Measurements from ENCODE around the gene WNT3. TPM values are rescaled to one million over a fixed set of nuclear protein-coding genes. Genes with fewer than 3 reads are reported as not detected.
A peak's percentile ranks its signal among the peaks of the same experiment; 100 is the strongest.

The WNT3 gene
- total RNA-seq, 4 donors from 2014 or later: 0.46 to 0.90 TPM; not detected in 2

DNA sequence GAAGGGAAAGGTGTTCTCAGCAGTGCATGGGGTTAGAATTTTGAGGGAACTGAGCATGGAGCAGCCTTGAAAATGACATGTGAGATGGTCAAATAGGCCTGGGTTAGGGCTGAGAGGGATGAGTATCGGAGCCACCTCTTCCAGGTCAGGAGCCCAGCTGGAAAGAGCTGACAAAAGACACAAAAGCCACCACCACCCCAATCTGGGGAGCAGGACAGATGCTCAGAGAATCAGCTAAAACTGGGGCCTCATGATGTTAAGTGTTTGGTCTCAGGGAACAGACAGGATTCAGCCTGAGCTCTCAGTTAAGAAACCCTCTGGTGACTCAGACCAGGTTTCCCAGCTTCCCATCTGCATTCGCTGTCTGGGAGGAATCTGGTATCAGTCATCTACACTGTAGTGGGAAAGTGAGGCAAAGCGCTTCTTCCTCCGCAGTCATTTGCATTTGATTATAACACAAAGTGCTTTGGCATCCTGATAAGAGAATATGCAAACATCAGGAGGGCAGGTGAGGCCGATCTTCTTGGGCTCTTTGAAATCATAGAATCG lies 35.5 kb upstream of the WNT3 start:
- H3K4me3 ChIP-seq: no peak overlapping the region
- no peak for TF ChIP-seq POLR2A (IDR thresholded peaks at IDR 0.05)
- TF ChIP-seq, protein P1, sequence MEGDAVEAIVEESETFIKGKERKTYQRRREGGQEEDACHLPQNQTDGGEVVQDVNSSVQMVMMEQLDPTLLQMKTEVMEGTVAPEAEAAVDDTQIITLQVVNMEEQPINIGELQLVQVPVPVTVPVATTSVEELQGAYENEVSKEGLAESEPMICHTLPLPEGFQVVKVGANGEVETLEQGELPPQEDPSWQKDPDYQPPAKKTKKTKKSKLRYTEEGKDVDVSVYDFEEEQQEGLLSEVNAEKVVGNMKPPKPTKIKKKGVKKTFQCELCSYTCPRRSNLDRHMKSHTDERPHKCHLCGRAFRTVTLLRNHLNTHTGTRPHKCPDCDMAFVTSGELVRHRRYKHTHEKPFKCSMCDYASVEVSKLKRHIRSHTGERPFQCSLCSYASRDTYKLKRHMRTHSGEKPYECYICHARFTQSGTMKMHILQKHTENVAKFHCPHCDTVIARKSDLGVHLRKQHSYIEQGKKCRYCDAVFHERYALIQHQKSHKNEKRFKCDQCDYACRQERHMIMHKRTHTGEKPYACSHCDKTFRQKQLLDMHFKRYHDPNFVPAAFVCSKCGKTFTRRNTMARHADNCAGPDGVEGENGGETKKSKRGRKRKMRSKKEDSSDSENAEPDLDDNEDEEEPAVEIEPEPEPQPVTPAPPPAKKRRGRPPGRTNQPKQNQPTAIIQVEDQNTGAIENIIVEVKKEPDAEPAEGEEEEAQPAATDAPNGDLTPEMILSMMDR (IDR thresholded peaks at IDR 0.05): no peak
- H3K27ac ChIP-seq: no peak overlapping the region
- intact Hi-C loops (cut with DNase I; ENCODE audit: low total_unique reads): no loop called here
- H3K9me3 ChIP-seq: no peaks in the 10 kb centered on the region
- no peak for DNase-seq
- no peaks in the 10 kb centered on the region for H3K36me3 ChIP-seq
- H3K27me3 ChIP-seq: peaks cover 3 to 4% of the 10 kb centered on the region in 2 donors
- peaks cover 0 to 13% of the 10 kb centered on the region in 2 donors for H3K4me1 ChIP-seq

DNA sequence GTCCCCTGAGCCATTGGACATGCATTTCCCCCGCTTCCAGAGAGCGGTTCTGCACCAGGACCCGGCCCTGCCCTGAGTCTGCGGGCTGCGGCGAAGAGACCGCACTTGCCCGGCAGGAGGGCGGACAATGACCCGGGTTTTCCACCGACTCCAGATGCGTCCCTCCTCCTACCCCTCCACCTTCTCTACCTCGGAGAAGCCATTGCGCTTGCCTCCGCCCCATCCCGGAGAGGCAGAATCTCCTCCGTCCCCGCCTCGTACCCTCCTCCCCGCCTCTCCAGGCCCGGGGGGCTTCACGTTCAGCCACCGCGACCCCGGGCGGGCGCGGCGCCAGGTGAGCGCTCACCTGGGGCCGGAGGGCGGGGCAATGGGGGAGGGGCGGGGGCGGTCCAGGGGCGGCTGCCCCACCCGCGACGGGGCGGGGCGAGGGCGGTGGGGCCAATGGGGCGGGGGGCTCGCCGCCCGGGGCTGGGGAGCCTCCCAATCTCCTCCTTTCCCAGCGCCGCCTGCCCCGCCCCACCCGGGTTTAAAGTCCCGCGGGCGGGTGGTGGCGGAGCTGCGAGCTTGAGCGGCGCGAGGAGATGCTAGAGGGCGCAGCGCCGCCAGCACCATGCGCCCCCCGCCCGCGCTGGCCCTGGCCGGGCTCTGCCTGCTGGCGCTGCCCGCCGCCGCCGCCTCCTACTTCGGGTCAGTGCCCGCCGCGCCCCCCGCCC lies 32.7 kb upstream of the WNT3 start, which contains the start of gene WNT9B:
WNT9B (plus strand) TSS at position 555 of the 713 bp plus-strand sequence; CDS start at position 611, 56 bp downstream.
- Histone ChIP-seq H3K9me3 (no peaks in the 10 kb centered on the region), H3K27ac (no peak within 1 kb of the TSS), H3K4me3 (peak within 1 kb of the TSS in 1 of 2 donors; percentile 6), H3K27me3 (peaks cover 3 to 4% of the 10 kb centered on the region in 2 donors), H3K36me3 (no peaks in the 10 kb centered on the region), H3K4me1 (peaks cover 0 to 13% of the 10 kb centered on the region in 2 donors)
- intact Hi-C loops (cut with DNase I; ENCODE audit: low total_unique reads): no loop called here
- no peak for TF ChIP-seq POLR2A (IDR thresholded peaks at IDR 0.05)
- TF ChIP-seq, protein P1 (IDR thresholded peaks at IDR 0.05): no peak
- no peak for DNase-seq

DNA sequence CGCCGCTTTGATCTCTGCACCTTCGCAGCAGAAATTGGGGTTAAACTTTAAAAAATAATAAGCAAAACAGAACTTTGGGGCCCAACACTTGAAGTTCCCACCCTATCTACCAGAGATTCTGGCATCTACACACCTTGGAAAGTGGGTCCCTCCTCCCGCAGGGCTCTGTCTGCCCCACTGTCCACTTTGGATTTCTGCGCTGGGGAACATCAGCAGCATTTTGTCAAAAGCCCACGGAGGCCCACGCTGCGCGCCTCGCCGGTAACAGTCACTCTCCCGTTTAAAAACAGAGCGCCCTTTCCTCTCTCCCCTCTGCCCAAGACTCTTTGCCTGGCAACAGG lies 32.2 kb upstream of the WNT3 start:
- no peak for DNase-seq
- no peaks in the 10 kb centered on the region for H3K36me3 ChIP-seq
- TF ChIP-seq POLR2A (IDR thresholded peaks at IDR 0.05): no peak
- TF ChIP-seq, protein P1 (IDR thresholded peaks at IDR 0.05): no peak
- intact Hi-C loops (cut with DNase I; ENCODE audit: low total_unique reads): no loop called here
- H3K27me3 ChIP-seq: peaks cover 3 to 4% of the 10 kb centered on the region in 2 donors
- H3K9me3 ChIP-seq: no peaks in the 10 kb centered on the region
- peaks cover 0 to 13% of the 10 kb centered on the region in 2 donors for H3K4me1 ChIP-seq
- H3K4me3 ChIP-seq: no peak overlapping the region
- H3K27ac ChIP-seq: no peak overlapping the region

DNA sequence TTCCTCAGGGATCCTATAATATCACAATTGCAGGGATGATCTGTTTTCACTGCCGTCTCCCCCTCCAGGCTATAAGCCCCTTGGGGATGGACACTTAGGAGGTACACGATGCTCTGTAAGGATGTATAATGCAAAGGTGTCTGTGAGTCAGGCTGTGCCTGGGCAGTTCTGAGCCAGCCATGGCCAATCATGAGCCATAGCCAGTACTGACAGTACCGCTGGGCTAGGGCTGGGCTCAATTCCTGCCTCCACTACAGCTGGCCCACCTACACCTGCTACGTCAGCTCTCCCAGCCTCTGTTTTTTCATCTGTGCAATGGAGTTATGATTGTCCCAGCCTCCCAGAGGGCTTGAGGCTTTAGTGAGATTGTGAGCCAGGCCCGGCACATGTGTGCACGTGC lies 30.0 kb upstream of the WNT3 start:
- H3K27ac ChIP-seq: no peak overlapping the region
- TF ChIP-seq, protein P1 (IDR thresholded peaks at IDR 0.05): no peak
- no peak for TF ChIP-seq POLR2A (IDR thresholded peaks at IDR 0.05)
- peaks cover 0 to 13% of the 10 kb centered on the region in 2 donors for H3K4me1 ChIP-seq
- no peaks in the 10 kb centered on the region for H3K36me3 ChIP-seq
- intact Hi-C loops (cut with DNase I; ENCODE audit: low total_unique reads): no loop called here
- no peak for DNase-seq
- H3K4me3 ChIP-seq: no peak overlapping the region
- no peaks in the 10 kb centered on the region for H3K9me3 ChIP-seq
- peaks cover 3 to 4% of the 10 kb centered on the region in 2 donors for H3K27me3 ChIP-seq

Measured in uterus (tissue), 4 donors.